NK-92 (cell line): Measurements from ENCODE around the gene LRMDA.

Experiments
- DNase-seq: peaks from one replicate; lab custom pipeline; 2025; ENCODE audit not compliant: unreplicated experiment; lab: John Stamatoyannopoulos, UW

Gene LRMDA

DNA sequence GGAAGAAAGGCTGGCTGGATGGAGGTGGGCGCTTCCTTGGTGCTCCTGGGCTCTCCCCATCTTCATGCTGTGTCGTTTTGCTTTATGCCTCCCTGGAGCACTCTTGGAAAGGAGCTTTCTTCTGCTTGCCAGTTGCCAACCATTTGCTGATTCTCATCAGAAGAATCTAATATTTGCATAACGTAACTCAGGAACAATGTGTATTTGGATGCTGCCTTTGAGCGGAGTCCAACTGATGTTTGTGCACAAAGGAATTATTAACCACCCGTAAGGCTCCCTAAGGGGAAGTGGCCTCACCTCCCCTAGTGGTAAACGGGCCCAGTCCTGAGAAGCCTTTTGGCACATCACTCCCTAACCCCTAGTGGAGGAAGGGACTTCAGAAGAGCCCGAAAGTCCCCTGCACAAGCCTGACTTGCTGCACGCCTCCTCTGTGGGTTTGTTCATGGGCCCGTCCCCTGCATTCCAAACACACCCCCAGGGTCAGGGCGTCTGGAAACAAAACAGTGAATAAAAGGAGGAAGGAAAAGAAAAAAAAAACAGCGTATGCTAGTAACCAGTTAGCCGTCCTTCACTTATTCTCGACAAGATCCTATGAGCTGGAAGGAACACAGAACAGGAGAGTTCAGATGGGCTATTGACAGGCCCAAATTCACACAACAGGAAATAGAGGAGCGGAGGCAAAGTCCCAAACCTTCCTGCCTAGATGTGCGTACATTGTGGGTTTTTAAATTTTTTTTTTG is 602.2 kb downstream of the LRMDA start:
- DNase-seq = no peak

DNA sequence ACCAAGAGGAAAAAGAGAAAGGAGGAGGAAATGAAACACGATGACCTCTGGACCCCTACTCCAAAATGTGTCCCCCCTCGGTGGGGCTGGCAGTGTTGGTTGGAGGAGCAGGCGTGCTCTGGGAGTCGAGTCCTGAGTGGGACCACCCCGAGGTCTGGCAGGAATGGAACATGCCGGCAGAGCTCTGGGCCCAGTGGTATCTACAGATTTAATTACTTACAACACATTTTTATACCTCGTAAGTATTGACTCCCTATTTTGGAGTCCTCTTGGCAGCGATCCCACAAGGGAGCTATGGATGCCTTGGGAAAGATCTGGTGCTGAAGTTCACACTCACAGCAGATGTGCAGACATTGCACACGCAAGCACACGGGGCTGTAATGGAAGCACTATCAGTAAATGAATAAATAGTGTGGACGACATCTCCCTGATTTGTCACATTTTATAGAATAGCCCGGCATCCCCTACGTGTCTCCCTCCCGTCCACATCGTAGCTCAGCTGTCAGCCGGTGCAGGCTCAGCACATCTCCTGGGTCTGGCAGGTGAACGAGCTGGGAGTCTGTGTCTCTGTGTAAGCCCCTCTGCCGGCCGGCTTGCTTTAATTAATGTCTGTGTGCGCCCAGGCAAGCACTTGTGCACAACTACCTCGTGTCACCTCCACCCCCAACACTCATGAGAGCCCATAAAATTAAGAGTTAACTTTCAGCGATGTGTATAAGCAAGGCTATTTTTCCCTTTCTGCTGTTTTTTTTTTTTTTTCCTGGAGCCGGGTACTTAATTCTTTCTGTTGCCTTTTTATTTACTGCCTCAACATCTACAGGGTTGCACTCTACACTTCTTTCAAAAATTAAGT is 603.2 kb downstream of the LRMDA start:
- DNase-seq = no peak

DNA sequence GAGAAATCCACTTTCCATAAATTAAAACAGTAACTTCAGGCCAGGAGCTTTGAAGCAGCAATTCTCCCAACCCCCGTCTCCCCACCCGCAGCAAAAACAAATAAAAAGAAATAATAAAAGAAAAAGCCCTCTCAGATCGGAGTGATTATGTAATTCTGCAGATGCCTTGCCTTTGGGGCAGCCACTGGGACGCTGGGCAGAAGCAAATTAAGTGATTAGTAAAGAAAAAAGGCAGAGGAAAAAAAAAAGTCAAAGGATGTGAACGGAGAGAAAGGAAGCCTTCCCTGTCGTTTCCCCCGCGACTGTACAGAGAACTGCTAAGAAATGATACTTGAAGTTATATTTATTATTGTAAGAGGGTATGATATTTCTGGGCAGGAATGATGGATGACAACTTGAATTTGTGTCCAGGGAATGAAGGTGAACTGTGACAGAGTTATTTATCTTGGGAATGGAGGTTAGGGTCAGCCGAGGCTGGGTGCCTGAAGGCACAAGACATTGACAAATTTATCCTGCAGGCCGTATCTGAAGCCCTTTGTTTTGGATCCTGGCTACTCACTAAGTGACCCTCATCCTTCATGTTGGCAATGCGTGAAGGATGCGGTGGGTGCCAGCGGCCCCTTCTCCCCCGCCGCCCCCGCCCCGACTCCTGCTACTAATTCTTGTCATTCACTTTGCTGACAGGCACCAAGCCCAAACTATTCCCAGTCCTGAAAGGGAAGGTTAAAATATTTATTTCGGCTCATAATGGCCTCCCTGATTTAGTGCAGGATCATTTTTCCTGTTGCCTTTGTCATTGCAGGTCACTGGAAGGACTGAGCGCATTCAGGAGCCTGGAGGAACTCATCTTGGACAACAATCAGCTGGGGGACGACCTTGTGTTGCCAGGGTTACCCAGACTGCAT is 604.0 kb downstream of the LRMDA start:
- DNase-seq = no peak

DNA sequence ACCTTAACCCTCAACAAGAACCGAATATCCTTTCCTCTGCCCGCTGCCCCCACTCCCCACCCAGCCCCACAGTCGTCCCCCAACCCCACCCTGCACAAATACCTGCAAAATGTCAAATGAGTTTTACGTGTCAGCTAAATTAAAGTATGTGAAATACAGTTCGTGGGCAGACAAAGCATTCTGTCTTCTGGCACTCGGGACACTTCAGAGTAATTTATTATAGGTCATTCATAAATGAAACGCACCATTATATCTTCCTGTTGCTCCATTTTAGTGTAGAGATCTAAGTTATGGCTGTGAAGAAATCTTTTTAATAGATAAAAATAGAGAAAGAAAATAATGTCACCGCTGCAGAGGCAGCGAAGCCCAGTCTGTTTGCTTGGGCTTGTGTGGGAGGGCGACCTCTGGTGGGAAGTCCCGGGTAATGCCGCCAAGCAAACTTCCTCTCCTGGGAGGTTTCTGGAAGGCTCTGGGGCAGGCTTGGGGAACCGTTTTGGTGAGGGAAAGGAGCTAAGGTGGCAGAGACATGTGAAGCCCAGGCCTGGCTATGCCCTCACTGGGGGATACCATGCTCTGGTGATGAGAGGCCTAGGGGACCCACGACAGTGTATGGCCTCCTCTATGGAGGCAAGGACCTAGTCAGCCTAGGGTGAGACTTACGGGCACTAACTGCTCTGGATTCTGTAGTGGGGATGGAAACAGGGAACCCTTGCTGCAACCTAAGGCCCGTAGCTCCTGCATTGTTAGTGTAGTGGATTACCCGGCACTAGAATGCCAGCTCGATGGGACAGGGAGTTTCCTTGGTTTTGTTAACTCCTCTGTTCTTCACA is 604.9 kb downstream of the LRMDA start:
- no peak for DNase-seq

DNA sequence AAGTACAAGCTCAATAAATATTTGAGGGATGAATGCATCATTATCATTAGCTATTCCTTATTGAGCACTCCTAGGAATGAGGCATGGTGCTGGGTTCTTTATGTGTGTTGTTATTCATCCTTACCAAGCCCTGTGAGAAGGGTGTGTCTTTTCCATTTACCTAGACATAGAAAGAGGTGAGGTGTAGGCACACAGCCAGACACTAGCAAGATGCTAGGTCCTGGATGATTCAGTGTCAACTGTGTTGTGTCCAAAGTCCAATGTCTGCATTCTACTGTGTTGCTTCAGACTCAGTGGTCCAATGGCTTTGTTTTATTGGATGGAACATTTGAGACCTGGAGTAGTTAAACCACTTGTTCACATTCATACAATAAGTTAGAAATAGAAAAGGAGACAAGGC is 605.5 kb downstream of the LRMDA start:
- no peak for DNase-seq

DNA sequence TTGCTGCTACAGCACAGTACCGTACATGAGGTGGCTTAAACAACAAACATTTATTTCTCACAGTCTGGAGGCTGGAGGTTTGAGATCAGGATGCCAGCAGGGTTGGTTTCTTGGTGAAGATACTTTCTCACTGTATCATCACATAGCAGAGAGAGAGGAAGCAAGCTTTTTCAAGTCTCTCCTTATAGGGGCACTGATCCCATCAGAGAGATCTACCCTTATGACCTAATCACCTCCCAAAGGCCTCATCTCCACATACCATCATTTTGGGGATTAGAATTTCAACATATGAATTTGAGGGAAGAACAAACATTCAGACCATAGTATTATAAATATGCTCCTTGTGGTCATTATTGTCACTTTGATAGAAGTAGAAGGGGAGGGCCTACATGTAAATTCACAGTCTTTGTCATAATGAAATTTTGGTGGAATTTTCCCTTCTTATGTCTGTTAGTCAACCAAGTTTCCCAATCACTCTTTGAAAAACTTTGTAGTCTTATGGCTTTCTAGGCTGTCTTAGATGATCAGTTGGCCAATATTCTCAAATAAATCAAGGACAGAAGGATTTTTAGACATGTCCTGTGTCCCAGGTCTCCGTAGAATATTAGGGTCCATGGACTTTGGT is 606.2 kb downstream of the LRMDA start:
- no peak for DNase-seq

DNA sequence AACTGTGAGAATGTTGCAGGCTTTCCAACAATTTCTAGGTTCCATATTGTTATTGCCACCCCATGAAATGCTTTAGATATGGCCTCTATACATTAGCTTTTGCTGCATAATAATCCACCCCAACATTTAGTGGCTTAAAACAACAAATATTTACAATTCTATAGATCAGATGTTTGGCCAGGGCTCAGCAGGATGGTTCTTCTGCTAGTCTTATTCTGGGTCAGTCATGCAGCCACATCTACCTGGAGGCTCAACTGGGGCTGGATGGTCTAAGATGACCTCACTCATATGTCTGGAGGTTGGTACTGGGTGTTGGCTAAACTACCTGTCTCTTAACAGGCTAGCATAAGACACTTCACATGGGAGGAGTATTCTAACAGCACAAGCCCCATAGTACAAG is 607.3 kb downstream of the LRMDA start:
- DNase-seq = no peak

DNA sequence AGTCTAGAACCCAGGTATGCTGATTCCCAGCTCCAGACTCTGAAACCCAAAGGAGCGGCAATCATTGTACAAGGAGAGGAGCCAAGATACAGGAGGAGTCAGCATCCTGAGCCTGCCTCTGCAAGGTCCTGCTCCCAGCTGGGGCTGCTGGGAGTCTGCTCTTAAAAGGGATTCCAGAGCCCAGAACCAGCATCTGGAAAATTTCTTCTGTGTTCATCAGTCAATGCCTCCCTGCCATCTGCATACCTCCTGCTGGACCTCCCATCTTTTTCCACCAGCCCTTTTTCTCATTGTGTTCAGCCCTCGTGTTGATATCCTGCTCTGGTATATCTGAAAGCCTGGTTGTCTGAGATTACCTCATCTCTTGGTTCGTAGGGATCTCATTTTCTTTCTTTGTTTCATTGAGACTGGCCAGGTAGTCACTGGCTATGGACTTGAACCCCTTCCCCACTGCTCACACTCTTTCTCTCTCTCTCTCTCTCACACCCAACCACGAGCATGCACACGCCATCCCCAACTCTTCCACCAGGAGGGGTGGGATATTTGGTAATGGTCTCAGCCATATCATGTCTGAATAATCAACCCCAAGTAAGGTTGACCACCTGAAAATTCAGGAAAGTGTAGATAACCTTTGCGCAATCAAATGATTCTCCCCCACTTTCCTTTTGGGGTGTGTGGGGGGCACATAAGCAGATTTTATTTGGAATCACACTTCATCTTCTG is 608.8 kb downstream of the LRMDA start:
- DNase-seq = no peak

DNA sequence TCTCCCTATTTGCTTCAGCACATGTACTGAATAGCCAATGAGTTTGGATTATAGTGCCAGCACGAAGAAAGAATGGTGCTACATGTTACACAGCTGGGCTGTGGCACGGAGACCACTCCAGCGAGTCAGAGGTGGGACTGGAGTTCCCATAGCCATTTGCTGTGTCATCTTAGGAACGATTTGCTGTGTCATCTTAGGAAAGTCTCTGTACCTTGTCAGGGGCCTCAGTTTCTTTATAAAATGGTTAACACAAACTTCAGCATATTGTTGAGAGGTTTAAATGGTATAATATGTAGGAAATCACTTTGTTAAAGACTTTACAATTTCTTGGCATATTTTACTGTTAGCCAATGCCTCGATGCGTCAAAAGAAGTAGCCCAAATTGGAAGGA is 609.4 kb downstream of the LRMDA start:
- no peak for DNase-seq

DNA sequence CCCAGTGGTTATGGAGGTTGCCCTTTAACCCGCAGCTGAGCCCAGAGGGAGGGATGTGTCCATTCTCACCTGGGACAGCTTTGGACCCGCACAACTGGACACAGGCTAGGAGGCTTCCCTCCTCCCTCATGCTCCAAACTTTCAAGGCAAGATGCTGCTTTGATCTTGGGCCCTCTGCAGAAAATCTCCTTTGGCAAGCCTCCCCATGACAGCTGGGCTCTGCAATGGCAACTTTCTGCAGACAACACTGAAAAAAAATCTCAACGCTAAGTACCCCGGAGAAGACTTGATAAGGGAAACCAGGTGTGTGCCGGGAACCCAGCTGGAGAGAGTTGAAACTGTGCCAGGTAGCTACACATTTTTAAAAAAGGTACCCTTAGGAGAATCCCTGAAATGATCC is 610.1 kb downstream of the LRMDA start:
- DNase-seq = no peak

DNA sequence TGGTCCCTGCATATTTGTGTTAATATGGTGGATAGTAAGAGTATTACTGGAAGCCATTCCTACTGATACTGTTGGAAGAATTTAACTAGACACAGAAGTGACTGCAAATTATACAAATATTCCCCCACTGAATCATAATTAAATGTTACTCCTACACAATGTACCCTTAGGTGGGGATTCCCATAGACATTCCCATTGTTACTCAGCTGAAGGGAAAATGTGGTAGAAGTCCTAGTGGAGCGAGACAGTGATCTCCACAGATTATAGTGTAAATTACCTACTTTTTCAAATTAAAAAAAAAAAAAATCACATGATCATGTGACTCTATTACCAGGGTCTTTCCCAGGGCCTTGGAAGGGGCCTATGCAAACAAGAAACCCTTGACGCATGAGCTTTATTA is 611.8 kb downstream of the LRMDA start:
- no peak for DNase-seq

DNA sequence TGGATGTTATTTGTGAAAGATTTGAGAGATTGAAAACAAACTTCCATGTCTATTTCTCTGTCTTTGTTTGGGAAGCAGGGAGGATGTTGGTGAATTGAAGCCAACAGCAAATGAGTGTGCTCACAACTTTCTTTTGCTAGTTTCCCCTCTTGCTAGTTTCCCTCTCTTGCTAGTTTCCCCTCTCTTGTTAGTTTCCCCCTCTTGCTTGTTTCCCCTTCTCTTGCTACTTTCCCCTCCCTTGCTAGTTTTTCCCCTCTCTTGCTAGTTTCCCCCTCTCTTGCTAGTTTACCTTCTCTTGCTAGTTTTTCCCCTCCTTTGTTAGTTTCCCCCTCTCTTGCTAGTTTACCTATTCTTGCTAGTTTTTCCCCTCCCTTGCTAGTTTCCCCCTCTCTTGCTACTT is 613.3 kb downstream of the LRMDA start:
- no peak for DNase-seq

DNA sequence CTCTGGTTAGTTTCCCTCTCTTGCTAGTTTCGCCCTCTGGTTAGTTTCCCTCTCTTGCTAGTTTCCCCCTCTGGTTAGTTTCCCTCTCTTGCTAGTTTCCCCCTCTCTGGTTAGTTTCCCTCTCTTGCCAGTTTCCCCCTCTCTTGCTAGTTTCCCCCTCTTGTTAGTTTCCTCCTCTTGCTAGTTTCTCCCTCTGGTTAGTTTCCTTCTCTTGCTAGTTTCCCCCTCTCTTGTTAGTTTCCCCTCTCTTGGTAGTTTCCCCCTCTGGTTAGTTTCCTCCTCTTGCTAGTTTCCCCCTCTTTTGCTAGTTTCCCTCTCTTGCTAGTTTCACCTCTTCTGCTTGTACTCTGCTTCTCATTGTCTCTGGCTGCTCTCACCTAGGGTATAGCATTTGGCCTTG is 613.8 kb downstream of the LRMDA start:
- DNase-seq = no peak

DNA sequence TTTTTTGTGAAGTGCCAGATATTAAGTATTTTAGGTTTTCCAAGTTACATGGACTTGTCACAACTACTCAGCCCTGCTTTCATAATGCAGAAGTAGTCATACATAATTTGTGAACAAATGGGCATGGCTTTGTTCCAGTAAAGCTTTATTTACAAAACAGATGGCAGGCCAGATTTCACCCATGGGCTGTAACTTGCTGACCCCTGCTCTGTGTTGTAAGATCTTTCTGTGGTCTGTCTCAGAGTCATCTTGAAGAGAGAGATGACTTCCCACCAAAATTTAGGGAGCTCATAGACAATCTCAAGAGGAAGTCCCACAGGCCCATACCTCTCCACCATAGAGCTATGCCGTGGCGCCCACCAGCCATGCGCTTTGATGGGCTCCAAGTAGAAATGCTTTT is 616.1 kb downstream of the LRMDA start:
- no peak for DNase-seq

DNA sequence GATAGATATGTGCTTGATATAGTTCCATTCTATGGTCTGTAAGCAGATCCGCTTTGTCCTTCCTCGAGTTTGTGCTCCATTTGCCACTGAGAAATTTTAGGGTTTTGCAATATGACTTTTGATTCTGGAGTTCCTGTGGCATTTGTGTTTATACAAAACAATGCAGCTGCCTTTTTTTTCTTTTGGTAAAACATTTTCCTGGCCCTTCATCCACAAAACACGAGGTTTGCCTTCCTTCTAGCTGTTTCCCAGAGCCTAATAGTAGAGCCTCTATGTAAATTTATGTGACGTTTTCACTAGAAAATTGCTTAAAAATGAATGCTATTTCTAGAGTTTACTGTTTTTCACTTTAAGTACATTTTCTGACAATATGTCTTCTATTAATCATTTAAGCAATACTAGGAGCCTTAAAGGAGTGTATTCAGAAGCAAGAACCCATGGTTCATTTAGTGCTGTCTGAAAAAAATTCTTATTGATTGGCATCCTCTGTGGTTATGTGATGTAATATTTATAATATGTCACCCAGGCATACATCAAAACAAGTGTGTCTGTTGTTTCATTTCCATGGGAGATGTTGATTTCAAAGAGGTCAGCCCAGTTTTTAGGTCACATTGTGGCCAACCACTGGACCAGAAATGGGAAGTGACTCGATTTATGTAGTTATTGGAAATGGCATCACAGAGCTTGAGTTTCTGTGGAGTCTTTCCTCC is 618.3 kb downstream of the LRMDA start:
- DNase-seq = no peak

DNA sequence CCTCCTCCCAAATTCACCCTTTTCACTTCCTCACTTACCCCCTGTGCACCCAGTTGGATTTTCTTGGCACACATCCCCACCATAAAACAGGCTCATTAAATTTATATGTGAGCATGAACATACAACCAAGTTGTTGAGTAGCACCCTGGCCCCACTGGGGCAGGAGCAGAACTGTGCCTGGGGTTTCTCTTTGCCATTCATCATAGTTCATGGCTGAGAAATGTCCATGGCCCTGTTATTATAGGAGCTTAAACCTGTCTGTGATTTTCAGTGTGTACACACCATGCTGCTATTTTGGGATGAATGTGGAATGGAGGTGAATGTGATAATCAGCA is 618.8 kb downstream of the LRMDA start:
- DNase-seq = no peak

DNA sequence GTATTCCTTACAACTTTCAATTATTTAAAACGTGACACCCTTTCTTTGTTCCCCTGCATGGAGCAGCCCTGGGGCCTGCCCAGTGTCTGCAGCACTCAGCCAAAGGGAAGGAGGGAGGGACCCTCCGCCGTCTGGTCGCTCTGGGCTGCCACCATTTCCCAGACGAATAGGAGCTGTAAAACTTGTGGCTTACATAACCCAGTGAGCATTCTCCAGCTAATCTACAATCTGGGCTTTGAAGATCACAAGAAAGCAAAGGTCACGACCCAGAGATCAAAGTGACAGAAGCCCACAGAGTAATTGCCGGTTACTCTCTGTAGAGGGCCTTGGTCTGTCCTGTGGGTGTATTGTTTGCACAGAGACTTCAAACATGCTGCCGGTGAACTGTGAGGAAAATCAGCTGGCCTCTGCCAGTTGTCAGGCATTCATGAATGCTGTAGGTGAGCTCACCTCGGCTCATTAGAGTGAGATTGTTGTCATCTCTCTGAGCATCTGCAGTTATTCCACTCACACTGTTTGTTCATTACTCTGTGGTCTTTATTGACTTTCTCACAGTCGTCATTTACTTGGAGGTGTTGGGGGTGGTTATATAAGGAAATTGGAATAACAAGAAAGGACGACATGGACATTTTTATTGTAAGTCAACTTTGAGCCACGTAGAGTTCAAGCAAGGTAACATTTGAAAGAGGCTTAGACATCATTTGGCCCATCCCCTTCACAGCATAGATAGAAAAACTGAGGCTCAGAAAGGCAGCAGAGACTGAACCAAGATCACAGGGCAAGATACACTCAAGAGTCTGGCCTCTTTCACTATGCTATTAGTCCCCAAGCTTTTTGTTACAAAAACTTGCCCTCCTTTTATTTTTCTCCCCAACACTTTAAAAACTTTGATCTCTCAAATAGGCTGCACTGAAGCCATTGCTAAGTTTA is 619.8 kb downstream of the LRMDA start:
- DNase-seq = no peak
